Mesothelial cell of epicardium (in vitro differentiated cells): ENCODE results near the gene AUTS2. TPM values are rescaled to one million over a fixed set of nuclear protein-coding genes. Genes with fewer than 3 reads are reported as not detected.

ENCODE experiments used
- DNase-seq, 2 experiments: peaks; one replicate each; pipeline ENCODE4 v3.0.0; 2021; ENCODE audit warnings: low spot score in 2 of 2; ENCODE audit not compliant: unreplicated experiment in 2 of 2
- H3K27ac Mint-ChIP-seq: 2 replicates; pipeline ENCODE4 v1.8.0; 2021; ENCODE audit warnings: mixed read lengths
- H3K27me3 Mint-ChIP-seq: 2 replicates; pipeline ENCODE4 v1.8.0; 2021; ENCODE audit warnings: low read depth, mixed read lengths
- H3K36me3 Mint-ChIP-seq: 2 replicates; pipeline ENCODE4 v1.8.0; 2021; ENCODE audit warnings: mixed read lengths
- H3K4me1 Mint-ChIP-seq: 2 replicates; pipeline ENCODE4 v1.8.0; 2021; ENCODE audit warnings: mixed read lengths
- H3K4me3 Mint-ChIP-seq: 2 replicates; pipeline ENCODE4 v1.8.0; 2021; ENCODE audit warnings: mild to moderate bottlenecking, moderate library complexity, mixed read lengths
- H3K9me3 Mint-ChIP-seq: 2 replicates; pipeline ENCODE4 v1.8.0; 2021; ENCODE audit warnings: mixed read lengths
- CTCF ChIP-seq: fragments of 200-600 bp; sonication (generic); IDR thresholded peaks from one replicate; pipeline ENCODE4 v1.5.0; 2021; ENCODE audit warnings: antibody characterized with exemption; ENCODE audit not compliant: unreplicated experiment
- total RNA-seq: library from RNA; stranded (reverse); gene quantifications from 3 replicates; pipeline ENCODE4 v1.2.1, GENCODE V29; 2021

AUTS2 gene
- total RNA-seq, 1 donor from 2014 or later, result 135 TPM

GRCh38 chr7:69837387-69838068, 239.3 kb downstream of the AUTS2 start:
- Mint-ChIP-seq H3K4me1 (peaks cover 40% of the 10 kb centered on the region), H3K27me3 (no peaks in the 10 kb centered on the region), H3K9me3 (no peaks in the 10 kb centered on the region), H3K4me3 (no peak overlapping the region), H3K27ac (no peak overlapping the region), H3K36me3 (no peaks in the 10 kb centered on the region)
- no peak for DNase-seq
- TF ChIP-seq CTCF, result no peak

GRCh38 chr7:69839782-69840181, 241.5 kb downstream of the AUTS2 start:
- no peak for DNase-seq
- Mint-ChIP-seq H3K4me3 (no peak overlapping the region), H3K36me3 (no peaks in the 10 kb centered on the region), H3K27ac (no peak overlapping the region), H3K4me1 (peaks cover 36% of the 10 kb centered on the region), H3K9me3 (peaks cover 6% of the 10 kb centered on the region), H3K27me3 (no peaks in the 10 kb centered on the region)
- no peak for TF ChIP-seq CTCF

- Mint-ChIP-seq H3K27ac (no peak overlapping the region), H3K4me1 (peaks cover 34% of the 10 kb centered on the region), H3K9me3 (peaks cover 6% of the 10 kb centered on the region), H3K27me3 (no peaks in the 10 kb centered on the region), H3K36me3 (no peaks in the 10 kb centered on the region), H3K4me3 (no peak overlapping the region)
- no peak for DNase-seq
- TF ChIP-seq CTCF, result no peak
Measured at GRCh38 chr7:69840248-69840647, 242.0 kb downstream of the AUTS2 start.

- H3K4me3 Mint-ChIP-seq, result no peak overlapping the region
- H3K27ac Mint-ChIP-seq, result no peak overlapping the region
- DNase-seq, result no peak
- peaks cover 55% of the 10 kb centered on the region for H3K4me1 Mint-ChIP-seq
- TF ChIP-seq CTCF, result no peak
- no peaks in the 10 kb centered on the region for H3K27me3 Mint-ChIP-seq
- H3K9me3 Mint-ChIP-seq, result peaks cover 6% of the 10 kb centered on the region
- no peaks in the 10 kb centered on the region for H3K36me3 Mint-ChIP-seq
Measured at GRCh38 chr7:69843653-69844052, 245.4 kb downstream of the AUTS2 start.

- TF ChIP-seq CTCF, result no peak
- Mint-ChIP-seq H3K27ac (no peak overlapping the region), H3K9me3 (peaks cover 6% of the 10 kb centered on the region), H3K4me3 (no peak overlapping the region), H3K4me1 (peaks cover 59% of the 10 kb centered on the region), H3K27me3 (no peaks in the 10 kb centered on the region), H3K36me3 (no peaks in the 10 kb centered on the region)
- no peak for DNase-seq
Measured at GRCh38 chr7:69844264-69844868, 246.1 kb downstream of the AUTS2 start.
